LoVo (cell line): ENCODE data around the gene LOX.

Experiments
- DNase-seq: peaks from one replicate; pipeline ENCODE4 v3.0.0-alpha.2; 2016; ENCODE audit warnings: low spot score

LOX gene

GRCh38 chr5:122053181-122054109 is 24.6 kb downstream of the LOX start:
- DNase-seq, result no peak

- DNase-seq, result no peak
These were observed 26.5 kb downstream of the LOX start for GRCh38 chr5:122051569-122051968.

GRCh38 chr5:122050959-122051358 is 27.1 kb downstream of the LOX start:
- no peak for DNase-seq

GRCh38 chr5:122040636-122041302 is 37.3 kb downstream of the LOX start:
- DNase-seq, result no peak

GRCh38 chr5:122036326-122036725 is 41.7 kb downstream of the LOX start:
- no peak for DNase-seq

- DNase-seq, result no peak
These were observed 42.1 kb downstream of the LOX start for GRCh38 chr5:122035913-122036312.

GRCh38 chr5:122031836-122032235 is 46.2 kb downstream of the LOX start:
- no peak for DNase-seq

GRCh38 chr5:122030251-122030650 is 47.8 kb downstream of the LOX start:
- no peak for DNase-seq

GRCh38 chr5:122029818-122030217 is 48.2 kb downstream of the LOX start:
- no peak for DNase-seq

GRCh38 chr5:122022966-122023365 is 55.1 kb downstream of the LOX start:
- no peak for DNase-seq

GRCh38 chr5:122019919-122020590 is 58.0 kb downstream of the LOX start:
- no peak for DNase-seq

GRCh38 chr5:122015471-122015870 is 62.6 kb downstream of the LOX start:
- no peak for DNase-seq

GRCh38 chr5:122014236-122014935 is 63.7 kb downstream of the LOX start:
- no peak for DNase-seq
